GM18505 (cell line): ENCODE measurements around the gene TMED7.
"Not testable (repeated sequence)": the region's sequence is repeated elsewhere in the genome, so short reads cannot be mapped to it uniquely, and the experiment has no call there.

Experiments
- ATAC-seq: cut with Tn5 transposase; IDR thresholded peaks from one replicate; pipeline ENCODE4 v1.9.1; 2021; ENCODE audit not compliant: unreplicated experiment
- POLR2A ChIP-seq: IDR thresholded peaks from 4 replicates; pipeline ENCODE4 v1.6.1; 2011; ENCODE audit warnings: borderline replicate concordance; ENCODE audit not compliant: insufficient read depth, insufficient read length; ENCODE audit errors: extremely low read depth

TMED7 gene

GRCh38 chr5:115625579-115626444 is at the start of gene TMED7:
Gene TMED7 (minus strand): TSS chr5:115626036. CDS start chr5:115625792, 244 bp downstream.
- peak; percentile 85 for TF ChIP-seq POLR2A
- ATAC-seq = peak; percentile 93

GRCh38 chr5:115674782-115675181 is 48.9 kb upstream of the TMED7 start:
- ATAC-seq = not testable (repeated sequence)

GRCh38 chr5:115673596-115673995 is 47.8 kb upstream of the TMED7 start:
- no peak for TF ChIP-seq POLR2A
- ATAC-seq = no peak

GRCh38 chr5:115671939-115672338 is 46.1 kb upstream of the TMED7 start:
- TF ChIP-seq POLR2A = no peak
- no peak for ATAC-seq

- ATAC-seq = no peak
- no peak for TF ChIP-seq POLR2A
Measured at GRCh38 chr5:115666023-115666422, 40.2 kb upstream of the TMED7 start.

GRCh38 chr5:115661563-115661962 is 35.7 kb upstream of the TMED7 start:
- no peak for TF ChIP-seq POLR2A
- no peak for ATAC-seq

GRCh38 chr5:115661101-115661500 is 35.3 kb upstream of the TMED7 start:
- ATAC-seq = no peak
- TF ChIP-seq POLR2A = no peak

GRCh38 chr5:115657881-115658233 is 32.0 kb upstream of the TMED7 start:
- no peak for ATAC-seq
- no peak for TF ChIP-seq POLR2A

GRCh38 chr5:115657125-115657880 is 31.5 kb upstream of the TMED7 start:
- ATAC-seq = no peak
- no peak for TF ChIP-seq POLR2A

GRCh38 chr5:115656404-115656803 is 30.6 kb upstream of the TMED7 start:
- no peak for ATAC-seq
- no peak for TF ChIP-seq POLR2A

- TF ChIP-seq POLR2A = no peak
- no peak for ATAC-seq
Measured at GRCh38 chr5:115655994-115656393, 30.2 kb upstream of the TMED7 start.

- TF ChIP-seq POLR2A = no peak
- no peak for ATAC-seq
Measured at GRCh38 chr5:115649541-115649940, 23.7 kb upstream of the TMED7 start.

GRCh38 chr5:115648056-115648455 is 22.2 kb upstream of the TMED7 start:
- TF ChIP-seq POLR2A = no peak
- ATAC-seq = no peak

GRCh38 chr5:115645386-115645785 is 19.6 kb upstream of the TMED7 start:
- ATAC-seq = not testable (repeated sequence)
